CD4-positive, alpha-beta T cell treated with Interleukin-15 for 4 hours (primary cell): Measurements from ENCODE around the gene ZBTB18.
"Not testable (repeated sequence)": the region's sequence is repeated elsewhere in the genome, so short reads cannot be mapped to it uniquely, and the experiment has no call there.

Experiments
- DNase-seq: peaks from one replicate; pipeline ENCODE4 v3.0.0-alpha.2; 2020; ENCODE audit warnings: low spot score

The ZBTB18 gene

DNA sequence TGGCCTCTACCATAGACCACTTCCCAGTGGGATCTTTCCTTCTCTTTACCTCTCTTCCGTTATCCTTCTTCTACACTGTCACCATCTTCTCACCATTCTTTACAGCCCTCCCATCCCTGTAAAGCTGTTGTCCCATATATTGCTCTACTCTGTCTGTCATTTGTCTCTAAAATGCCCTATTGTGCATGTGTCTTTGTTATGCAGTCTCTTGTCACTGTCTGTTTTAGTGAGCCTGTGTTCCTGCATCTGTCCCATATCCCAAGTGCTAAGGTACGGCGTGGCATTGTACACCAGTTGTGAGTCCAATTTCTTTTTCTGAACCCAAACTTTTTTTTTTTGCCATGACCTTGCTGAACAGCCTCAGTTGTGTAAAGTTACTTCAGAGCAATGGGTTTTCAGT lies 8.8 kb upstream of the ZBTB18 start:
- no peak for DNase-seq

DNA sequence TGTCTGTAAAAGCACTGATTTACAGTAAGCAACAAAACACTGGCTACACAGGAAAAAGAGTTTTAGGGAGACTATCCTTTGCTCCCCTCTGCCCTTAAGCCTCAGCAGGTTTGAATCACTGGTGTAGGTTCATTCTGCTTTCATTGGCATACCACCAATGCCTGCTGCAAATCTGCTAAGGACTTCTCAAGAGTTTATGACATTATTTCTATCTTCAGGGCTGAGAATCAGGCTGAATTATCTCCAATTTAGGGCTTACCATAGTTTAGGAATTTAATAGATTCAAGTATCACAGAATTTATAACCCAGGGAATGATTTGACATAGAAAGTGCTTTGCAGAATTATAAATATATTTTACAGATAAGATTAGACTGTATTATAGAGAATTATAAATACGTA lies 6.7 kb upstream of the ZBTB18 start:
- DNase-seq: no peak

DNA sequence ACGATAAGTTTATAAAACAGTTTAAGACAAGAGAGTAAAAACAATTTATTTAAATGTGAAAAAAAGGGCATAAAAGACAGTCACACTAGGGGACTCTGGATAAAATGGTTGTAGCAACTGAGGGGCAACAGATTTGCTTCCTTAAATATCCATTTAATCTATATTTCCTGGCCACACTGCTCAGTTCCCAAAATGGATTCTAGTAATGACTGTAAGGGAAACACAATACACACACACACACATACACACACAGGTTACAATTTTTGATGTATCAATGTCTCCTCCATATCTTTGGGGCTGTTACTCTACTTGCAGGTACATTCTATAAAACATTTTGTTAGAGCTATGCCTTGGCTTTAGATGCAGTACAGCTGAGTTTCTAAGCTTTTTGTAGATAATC lies 4.8 kb upstream of the ZBTB18 start:
- not testable (repeated sequence) for DNase-seq

DNA sequence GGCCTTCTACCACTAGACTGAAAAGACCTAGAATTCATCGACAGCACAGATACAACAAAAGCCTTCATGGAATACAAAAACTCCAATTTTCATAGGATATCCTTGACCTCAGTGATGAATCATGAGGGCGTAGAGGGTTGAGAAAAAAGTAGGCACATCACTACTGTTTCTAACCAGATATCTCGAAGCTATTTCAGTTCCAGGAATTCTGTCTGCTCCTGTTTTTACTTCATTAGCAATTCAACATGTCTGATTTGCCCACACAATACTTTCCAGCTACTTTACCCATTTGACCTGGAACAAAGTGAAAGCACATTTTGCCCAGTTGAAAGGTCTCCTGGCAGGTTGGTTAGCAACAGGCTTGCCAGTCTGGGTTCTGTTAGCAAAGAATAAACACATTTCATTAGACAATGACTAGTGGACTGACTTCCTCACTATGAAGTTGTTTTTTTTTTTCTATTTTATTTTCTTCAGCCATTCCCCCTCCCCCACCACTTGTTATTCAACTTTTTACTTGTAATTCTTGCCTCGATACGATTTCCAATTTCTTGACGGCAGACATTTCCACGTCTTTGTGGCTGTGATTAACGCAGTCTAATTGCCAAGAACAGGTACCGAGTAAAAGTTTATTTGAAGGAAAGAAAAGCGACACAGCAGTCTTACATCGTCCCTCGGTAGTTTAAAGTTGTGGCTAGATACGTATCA lies 4.0 kb upstream of the ZBTB18 start:
- DNase-seq: peak; percentile 80

DNA sequence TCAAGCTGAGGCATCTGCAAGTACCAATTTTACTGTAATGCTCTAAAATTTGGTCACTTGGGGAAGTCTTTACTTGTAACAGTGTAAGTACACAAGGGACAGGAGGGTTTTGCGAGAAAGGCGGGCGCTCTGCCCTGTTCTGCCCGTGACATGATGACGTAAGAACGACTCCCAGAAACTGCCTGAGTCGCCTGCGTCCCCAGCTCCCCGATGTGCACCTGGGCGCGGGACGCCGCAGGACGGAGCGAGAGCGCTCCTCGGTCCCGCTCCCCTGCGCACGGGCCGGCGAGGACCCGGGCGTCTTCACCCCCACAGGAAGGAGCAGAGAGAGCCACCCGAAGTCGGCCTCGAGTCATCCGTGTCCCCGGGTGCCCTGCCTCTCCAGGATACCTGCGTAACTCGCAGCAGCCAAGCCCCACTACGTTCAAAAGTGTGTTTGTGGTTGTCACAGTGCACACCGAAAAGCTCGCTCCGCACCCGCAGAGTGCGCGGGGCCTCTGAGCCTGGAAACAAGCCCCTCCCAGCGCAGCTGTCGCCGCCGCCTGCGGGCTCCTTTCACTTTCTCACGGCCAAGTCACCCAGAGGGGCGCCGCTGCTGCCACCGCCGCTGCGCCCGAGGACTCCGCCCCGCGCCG lies 3.3 kb upstream of the ZBTB18 start:
- peak; percentile 63 for DNase-seq

DNA sequence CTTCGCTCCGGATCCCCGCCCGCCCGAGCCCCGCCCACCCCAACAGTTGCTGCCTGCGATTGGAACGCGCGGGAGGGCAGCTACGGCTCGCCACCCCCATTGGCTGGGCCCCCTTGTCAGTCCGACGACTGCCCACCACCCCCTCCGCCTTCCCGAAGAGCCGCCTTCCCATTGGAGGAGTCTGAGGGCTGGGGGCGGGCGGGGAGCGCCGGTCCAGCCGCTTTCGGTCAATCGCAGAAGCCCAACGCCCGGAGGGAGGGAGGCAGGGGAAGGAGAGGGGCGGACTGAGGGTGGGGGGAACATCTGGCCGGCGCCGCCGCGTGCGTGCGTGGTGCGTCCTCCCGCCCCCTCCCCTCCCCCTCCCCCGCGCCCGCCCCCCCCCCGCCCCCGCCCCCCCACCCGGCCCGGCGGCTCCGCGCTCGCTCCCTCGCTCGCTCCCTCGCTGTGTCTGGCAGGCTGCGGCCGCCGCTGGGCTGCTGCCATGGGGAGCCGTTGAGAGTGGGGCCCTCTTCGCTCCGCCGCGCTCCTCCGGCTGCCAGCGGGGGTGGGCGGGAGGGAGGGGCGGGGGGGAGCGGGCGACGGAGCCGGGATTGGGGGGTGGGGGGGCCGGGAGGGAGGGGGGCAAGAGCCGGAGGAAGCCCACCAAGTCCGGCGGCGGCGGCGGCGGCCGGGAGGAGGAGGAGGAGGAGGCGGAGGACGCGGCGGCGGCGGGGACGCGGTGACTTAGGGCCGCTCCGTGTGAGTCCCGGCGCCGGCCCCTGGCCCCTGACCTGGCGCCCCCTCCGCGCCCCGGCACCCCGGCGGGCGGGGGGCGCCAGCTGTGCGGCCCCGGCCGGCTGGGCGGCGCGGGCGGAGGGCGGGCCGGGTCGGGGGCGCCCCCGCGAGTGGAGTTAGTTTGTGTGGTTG lies 2.6 kb upstream of the ZBTB18 start:
- DNase-seq: peak; percentile 99

DNA sequence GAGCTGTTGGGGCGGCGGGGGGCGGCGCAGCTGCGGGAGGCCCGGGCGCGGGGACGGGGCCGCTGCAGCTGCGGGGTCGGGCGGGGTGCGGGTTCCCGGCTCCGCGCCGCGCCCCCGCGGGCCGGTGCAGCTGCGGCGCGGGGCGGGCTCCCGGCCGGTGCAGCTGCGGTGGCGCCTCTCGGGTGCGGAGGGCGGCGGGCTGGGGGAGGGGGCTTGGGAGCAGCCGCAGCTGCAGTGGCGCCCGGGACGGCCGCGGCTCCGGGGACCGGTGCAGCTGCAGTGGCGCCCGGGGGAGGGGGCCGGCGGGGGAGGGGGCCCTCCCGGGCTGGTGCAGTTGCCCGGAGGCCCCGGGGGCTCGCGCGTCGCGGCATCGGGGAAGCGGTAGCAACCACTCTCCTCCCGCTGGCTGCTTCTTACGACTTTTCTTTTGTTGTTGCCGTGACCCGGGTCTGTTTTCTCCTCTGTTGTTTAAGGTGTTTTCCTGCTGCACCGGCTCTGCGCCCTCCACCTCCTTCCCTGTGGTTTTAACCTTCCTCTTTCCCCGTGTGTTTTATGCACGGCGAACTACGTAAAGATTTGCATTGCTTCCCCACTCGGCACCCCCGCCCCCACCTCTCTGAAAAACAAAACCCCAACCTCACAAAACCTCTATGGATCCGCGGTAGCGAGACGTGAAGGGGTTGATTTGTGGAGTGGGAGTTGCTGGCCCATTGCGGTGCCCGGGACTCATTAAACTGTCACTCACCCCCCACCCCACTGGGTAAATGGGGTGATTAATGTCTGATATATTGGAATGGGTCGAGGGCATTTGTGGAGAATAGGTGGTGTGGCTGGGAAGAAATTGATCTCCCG lies 1.7 kb upstream of the ZBTB18 start:
- peak; percentile 37 for DNase-seq

DNA sequence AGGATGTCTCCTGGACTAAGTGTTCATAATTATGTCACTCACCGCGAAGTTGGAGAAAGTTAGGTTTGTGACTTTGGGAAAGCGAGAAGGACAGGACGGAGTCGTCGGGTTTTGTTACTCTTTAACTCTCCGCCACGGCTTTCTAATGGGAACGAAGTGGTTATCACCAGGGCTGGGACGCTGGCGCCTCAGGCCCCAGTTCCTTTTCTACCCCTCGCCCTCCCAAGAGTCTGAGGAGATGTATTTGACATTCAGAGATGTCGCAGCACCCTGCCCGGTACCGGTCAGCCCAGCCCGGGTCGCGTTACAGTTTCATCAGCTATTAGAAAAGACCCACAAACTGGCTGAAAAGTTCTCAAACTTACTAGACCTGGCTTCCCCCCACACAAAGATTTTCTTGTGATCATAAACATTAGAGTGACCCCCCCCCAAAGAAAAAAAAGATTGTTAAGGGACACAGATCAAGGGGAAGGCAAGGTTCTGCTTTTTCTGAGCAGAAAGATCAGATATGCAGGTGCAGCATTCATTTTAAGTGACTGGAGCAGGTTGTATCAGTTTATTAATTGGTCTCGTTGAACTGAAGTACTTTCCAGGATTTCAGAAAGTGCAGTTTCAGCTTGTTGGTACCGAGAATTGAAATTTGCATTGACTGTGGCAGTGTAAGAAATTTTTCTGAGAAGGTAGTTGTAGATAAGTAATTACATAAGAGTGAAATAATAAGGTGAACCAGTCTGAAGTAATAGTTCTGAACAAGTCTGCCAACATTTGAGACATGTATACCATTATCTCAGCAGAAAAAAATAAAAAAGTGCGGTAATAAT lies 859 bp upstream of the ZBTB18 start:
- peak; percentile 44 for DNase-seq

DNA sequence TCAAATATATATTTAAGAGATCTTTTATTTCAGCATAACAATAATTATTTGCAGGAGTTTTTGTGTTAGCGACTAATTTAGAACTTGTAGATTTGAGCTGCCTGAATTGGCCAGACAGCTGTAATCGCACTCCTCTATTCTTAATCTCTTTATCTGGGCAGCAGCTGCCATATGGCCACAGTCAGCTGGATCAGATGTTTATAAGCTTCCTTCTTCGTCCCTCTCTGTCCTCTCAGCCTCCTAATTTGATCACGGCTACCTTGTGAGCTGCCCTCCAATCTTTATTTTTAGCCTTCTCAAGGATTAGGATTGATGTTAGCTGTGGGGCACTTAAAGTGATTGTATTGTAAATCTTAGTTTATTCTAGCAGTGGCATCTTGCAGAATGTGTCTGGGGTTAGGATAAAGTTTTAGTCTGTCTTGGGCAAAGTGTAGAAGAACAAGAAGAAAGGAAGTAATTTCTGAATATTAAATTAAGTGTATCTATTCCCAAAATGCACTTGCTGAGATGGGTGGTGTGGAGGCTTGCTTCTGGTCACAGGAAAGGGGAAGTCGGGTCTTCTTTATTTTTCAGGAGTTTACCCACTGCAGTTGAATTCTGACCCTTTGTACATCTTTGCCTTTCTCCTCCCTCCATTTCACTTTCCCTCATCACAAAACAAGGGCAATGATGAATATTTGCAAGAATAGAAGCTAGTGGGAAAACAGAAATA lies 1.1 kb downstream of the ZBTB18 start:
- no peak for DNase-seq

DNA sequence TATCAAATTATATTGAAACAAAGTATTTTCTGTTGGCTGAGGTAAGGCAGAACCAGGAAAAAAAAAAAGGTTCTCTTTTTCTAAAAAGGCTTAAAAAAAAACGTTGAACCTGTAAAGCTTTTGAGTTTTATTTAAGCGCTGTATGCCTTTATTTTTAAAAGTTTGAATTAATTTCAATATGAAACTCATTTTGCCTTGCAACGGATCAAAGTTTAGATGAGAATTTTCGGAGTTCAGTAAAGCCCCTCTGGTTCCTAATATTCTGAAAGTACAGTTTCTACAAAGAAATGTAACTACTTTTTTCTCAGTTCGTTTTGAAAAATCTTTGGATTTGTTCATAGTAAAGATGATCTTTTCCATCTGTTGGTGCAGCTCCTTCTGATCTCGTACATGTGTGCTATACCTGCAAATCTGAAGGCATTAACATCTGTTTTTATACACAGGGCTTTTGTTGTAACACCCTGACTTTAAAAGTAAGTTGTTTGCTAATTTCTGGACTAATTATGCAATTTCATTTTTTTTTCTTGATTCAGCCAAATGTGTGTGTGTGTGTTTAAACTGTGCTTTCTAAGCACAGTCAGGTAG lies 1.7 kb downstream of the ZBTB18 start:
- no peak for DNase-seq

DNA sequence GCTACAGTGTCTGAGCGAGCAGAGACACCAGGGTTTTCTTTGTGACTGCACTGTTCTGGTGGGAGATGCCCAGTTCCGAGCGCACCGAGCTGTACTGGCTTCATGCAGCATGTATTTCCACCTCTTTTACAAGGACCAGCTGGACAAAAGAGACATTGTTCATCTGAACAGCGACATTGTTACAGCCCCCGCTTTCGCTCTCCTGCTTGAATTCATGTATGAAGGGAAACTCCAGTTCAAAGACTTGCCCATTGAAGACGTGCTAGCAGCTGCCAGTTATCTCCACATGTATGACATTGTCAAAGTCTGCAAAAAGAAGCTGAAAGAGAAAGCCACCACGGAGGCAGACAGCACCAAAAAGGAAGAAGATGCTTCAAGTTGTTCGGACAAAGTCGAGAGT lies 2.7 kb downstream of the ZBTB18 start:
- DNase-seq: no peak

DNA sequence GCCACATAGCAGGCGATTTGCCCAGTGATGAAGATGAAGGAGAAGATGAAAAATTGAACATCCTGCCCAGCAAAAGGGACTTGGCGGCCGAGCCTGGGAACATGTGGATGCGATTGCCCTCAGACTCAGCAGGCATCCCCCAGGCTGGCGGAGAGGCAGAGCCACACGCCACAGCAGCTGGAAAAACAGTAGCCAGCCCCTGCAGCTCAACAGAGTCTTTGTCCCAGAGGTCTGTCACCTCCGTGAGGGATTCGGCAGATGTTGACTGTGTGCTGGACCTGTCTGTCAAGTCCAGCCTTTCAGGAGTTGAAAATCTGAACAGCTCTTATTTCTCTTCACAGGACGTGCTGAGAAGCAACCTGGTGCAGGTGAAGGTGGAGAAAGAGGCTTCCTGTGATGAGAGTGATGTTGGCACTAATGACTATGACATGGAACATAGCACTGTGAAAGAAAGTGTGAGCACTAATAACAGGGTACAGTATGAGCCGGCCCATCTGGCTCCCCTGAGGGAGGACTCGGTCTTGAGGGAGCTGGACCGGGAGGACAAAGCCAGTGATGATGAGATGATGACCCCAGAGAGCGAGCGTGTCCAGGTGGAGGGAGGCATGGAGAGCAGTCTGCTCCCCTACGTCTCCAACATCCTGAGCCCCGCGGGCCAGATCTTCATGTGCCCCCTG lies 3.3 kb downstream of the ZBTB18 start:
- no peak for DNase-seq

DNA sequence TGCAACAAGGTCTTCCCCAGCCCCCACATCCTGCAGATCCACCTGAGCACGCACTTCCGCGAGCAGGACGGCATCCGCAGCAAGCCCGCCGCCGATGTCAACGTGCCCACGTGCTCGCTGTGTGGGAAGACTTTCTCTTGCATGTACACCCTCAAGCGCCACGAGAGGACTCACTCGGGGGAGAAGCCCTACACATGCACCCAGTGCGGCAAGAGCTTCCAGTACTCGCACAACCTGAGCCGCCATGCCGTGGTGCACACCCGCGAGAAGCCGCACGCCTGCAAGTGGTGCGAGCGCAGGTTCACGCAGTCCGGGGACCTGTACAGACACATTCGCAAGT lies 3.8 kb downstream of the ZBTB18 start:
- DNase-seq: no peak

DNA sequence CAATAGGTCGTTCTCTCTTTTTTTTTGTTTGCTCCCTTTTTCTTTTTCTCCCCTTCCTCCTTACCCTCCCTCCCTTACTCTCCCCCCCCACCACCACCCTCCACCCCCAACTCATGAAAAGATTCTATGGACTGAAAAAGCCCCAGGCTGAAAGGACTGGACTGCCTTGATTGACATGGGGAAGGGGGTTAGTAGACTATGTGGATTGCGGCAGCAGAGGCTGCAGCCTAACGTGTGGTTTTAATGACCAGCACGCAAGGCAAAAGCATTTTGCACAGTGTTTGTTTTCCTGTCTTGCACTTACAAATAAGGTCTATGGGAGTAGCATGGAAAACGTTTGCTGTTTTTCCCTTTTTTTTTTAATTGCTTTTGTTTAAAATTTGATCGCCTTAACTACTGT lies 5.5 kb downstream of the ZBTB18 start:
- DNase-seq: no peak

DNA sequence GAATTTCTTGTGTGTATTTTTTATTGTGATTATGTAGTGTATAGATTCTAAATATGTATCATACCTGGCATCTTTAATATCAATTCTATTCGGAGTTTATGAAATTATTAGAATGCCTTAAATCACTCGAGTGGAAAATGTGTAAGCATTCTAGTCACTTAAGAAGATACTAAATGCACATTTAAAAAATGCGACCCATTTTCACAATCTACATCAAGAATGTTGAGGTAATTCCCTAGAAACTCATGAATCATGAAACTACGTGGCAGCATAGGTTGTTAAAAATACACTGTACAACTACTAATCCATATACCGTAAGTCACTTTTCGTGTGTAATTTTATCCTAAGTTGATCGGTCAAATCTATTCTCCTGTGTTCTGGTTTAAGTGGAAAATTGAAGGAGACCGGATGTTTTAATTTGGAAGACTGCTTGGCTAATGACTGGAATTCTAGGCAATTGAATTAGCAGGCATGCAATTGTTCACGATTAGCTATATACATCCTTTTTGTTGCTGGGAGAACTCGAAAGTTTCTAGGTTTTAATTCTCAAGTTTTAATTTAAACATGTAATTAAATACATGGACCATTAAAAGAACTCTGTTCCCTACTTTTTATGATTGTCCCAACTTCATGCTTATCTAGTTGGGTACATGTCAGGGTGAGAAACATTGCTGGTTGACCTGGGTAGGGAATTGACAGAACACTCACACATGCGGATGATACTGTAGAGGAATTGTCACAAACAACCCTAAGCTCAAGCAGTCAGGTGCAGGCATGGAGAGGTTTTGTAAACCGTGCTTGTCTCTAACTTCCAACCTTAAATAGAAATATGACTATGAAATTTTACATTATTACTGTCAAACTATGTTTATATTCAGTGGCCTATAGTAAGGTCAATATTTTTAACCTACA lies 6.6 kb downstream of the ZBTB18 start:
- no peak for DNase-seq

DNA sequence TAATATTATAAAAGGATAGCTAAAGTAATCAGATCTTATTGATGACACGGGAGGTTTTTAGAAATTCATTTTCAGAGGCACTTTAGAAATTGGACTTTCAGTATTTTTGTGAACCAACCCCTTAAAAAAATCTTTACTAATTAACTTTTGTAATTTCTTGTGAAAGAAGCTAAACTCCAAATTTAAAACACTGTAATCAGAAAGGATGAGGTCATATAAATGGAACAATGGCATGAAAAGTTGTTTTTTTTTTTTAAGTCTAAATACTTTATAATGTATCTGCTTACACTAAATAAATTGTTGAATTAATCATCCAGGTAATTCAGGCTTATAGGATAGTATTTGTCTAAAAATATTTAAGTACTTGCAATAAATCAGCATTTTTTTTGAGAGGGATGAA lies 9.0 kb downstream of the ZBTB18 start:
- no peak for DNase-seq

DNA sequence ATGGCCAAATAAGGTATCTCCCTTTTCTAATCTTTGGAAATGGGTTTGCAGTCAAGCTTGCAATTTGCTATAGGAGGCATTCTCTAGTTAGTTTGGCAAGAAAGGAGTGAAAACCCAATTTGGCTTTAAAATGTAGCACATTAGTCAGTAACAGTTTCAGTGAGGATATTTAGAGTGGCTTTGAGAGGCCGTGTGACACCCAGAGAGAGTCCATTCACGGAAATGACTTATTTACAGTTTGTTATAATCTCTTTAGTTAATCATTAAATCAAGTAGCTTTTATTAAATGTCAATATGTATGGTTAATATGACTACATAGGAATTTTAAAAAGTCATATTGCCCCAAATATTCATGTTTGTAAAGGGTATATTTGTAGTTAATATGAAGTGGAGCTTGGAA lies 9.6 kb downstream of the ZBTB18 start:
- no peak for DNase-seq

DNA sequence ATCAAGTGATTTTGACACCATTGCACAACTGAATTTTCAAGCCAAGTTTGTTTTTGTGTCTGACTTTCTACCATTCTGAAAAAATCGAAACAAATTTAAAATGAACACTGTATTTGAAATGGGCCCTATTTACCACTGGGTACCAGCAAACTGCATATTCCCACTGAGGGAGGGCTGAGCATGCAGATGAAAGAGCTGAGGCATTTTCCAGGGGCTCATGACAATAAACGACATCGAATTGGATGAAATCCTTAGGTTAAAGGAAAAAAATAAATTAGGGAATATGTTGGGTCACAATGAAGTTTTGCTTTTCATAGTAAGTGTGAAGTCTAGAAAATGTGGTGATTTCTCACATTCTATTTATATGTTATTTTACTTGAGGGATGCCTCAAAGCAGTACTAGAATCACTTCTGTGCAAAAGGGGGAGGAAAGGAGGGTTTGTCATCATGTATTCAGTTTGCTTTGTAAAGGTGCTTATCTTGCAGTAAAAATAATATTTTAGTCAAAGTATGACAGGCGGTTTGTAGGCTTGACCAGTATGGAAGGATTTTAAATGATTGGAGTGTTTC lies 11.2 kb downstream of the ZBTB18 start:
- DNase-seq: no peak
